ENCODE measurements around the gene RMRP. TPM values are rescaled to one million over a fixed set of nuclear protein-coding genes. Genes with fewer than 3 reads are reported as not detected.

RMRP gene
- polyA plus RNA-seq, 1 of the 3 experiments (the other 2 are of a cell fraction) = 64.9 TPM

GRCh38 chr9:35609820-35610163 lies 48.0 kb downstream of the RMRP start:
- peaks cover 11% of the 10 kb centered on the region for H4K20me1 ChIP-seq (ENCODE audit: insufficient read depth)
- CTCF ChIA-PET = interaction anchor here (1.9 to 4.1 kb wide), 4 partner anchors 11 to 55 kb away, joined by 6 to 32 read pairs (median 18); partner anchors contain the start of genes ARHGEF39, CCDC107 and RMRP
- H3K4me1 ChIP-seq (ENCODE audit: control insufficient read depth in 1 of 2, insufficient read depth in 2 of 2, low read depth in 1 of 2, low read length in 1 of 2) = peaks cover 7 to 12% of the 10 kb centered on the region in 2 experiments; a peak in 1 of 4 replicates
- TF ChIP-seq USF1 (IDR thresholded peaks at IDR 0.05; ENCODE audit: borderline replicate concordance, low read depth) (no peak), USF2 (IDR thresholded peaks at IDR 0.05; ENCODE audit: borderline replicate concordance, low read depth, low read length) (no peak), FOXJ3 (CRISPR knock-in tag; IDR thresholded peaks at IDR 0.05) (no peak), NFIC (IDR thresholded peaks at IDR 0.05; ENCODE audit: borderline replicate concordance) (no peak), FOXM1 (IDR thresholded peaks at IDR 0.05; ENCODE audit: low read depth) (no peak), NRF1 (IDR thresholded peaks at IDR 0.05; ENCODE audit: low read depth, low read length) (no peak), EP300 (IDR thresholded peaks at IDR 0.05; ENCODE audit: borderline replicate concordance in 1 of 2, low read depth in 1 of 2, low read length in 1 of 2) (no peak), PBX3 (IDR thresholded peaks at IDR 0.05) (no peak), CHD2 (IDR thresholded peaks at IDR 0.05; ENCODE audit: low read length, partially characterized antibody) (no peak), SIN3A (IDR thresholded peaks at IDR 0.05; ENCODE audit: borderline replicate concordance, low read depth, low read length) (no peak), RAD21 (IDR thresholded peaks at IDR 0.05; ENCODE audit: low read length) (no peak)
- POLR2A ChIA-PET = no interaction called here
- DNase-seq = no peak
- peaks cover 7 to 23% of the 10 kb centered on the region in 2 experiments for H3K36me3 ChIP-seq (replicated peaks in 1 of 2; ENCODE audit: control insufficient read depth in 1 of 2, insufficient read depth in 2 of 2, low read length in 1 of 2)
- H3K27ac ChIP-seq (ENCODE audit: low read depth in 2 of 2, low read length in 1 of 2) = no peak overlapping the region
- H3K9me2 ChIP-seq = no peaks in the 10 kb centered on the region
- peaks cover 1% of the 10 kb centered on the region for H3F3A ChIP-seq (replicated peaks; ENCODE audit: insufficient read depth)
- peaks cover 22% of the 10 kb centered on the region for H3K79me2 ChIP-seq (ENCODE audit: insufficient read depth)
- H3K4me2 ChIP-seq = no peak overlapping the region
- no peak overlapping the region for H2AFZ ChIP-seq (ENCODE audit: low read depth)
- no peaks in the 10 kb centered on the region for H3K27me3 ChIP-seq (ENCODE audit: insufficient read depth)
- H3K4me3 ChIP-seq (ENCODE audit: low read depth in 2 of 2, low read length in 1 of 2) = no peak overlapping the region
- WGBS (ENCODE audit: low lambda C conversion rate) = 94% methylated on average over 12 of the region's 13 CpGs
- no peaks in the 10 kb centered on the region for H3K9me3 ChIP-seq
- no peak overlapping the region for H3K9ac ChIP-seq

DNA sequence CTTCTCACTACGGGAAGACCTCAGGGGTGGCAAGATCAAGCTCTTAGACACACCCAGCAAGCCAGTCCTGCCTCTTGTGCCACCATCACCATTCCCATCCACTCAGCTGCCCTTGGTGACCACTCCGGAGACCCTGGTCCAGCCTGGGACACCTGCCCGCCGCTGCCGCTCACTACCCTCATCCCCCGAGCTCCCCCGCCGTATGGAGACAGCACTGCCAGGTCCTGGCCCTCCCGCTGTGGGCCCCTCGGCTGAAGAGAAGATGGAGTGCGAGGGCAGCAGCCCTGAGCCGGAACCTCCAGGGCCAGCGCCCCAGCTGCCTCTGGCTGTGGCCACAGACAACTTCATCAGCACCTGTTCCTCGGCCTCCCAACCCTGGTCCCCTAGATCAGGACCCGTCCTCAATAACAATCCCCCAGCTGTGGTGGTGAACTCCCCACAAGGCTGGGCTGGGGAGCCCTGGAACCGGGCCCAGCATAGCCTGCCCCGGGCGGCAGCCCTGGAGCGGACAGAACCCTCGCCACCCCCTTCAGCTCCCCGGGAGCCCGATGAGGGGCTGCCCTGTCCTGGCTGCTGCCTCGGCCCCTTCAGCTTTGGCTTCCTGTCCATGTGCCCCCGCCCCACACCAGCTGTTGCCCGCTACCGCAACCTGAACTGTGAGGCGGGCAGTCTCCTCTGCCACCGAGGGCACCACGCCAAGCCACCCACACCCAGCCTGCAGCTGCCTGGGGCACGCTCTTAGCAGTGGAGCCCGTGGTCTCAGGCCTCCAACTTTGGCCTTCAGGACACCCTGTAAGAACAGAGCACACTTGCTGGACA lies 48.6 kb downstream of the RMRP start:
- Histone ChIP-seq H3K36me3 (replicated peaks in 1 of 2; ENCODE audit: control insufficient read depth in 1 of 2, insufficient read depth in 2 of 2, low read length in 1 of 2) (peaks cover 7 to 23% of the 10 kb centered on the region in 2 experiments), H3K9me3 (no peaks in the 10 kb centered on the region), H3F3A (replicated peaks; ENCODE audit: insufficient read depth) (peaks cover 7% of the 10 kb centered on the region), H3K4me3 (ENCODE audit: low read depth in 2 of 2, low read length in 1 of 2) (no peak overlapping the region), H3K79me2 (ENCODE audit: insufficient read depth) (peaks cover 22% of the 10 kb centered on the region), H3K27me3 (ENCODE audit: insufficient read depth) (no peaks in the 10 kb centered on the region), H2AFZ (ENCODE audit: low read depth) (no peak overlapping the region), H3K9me2 (no peaks in the 10 kb centered on the region), H4K20me1 (ENCODE audit: insufficient read depth) (peaks cover 11% of the 10 kb centered on the region), H3K4me2 (no peak overlapping the region), H3K4me1 (ENCODE audit: control insufficient read depth in 1 of 2, insufficient read depth in 2 of 2, low read depth in 1 of 2, low read length in 1 of 2) (peaks cover 7 to 12% of the 10 kb centered on the region in 2 experiments; a peak in 1 of 4 replicates), H3K9ac (no peak overlapping the region), H3K27ac (ENCODE audit: low read depth in 2 of 2, low read length in 1 of 2) (no peak overlapping the region)
- ChIA-PET POLR2A (no interaction called here), CTCF (interaction anchor here (0.8 to 4.1 kb wide), 6 partner anchors 10 to 181 kb away, joined by 3 to 32 read pairs (median 6); partner anchors contain the start of genes ARHGEF39, CCDC107 and RMRP)
- DNase-seq = no peak
- WGBS (ENCODE audit: low lambda C conversion rate) = 91% methylated on average over 17 of the region's 31 CpGs
- TF ChIP-seq JUND (IDR thresholded peaks at IDR 0.05) (no peak), MEF2A (IDR thresholded peaks at IDR 0.05; ENCODE audit: borderline replicate concordance, low read depth) (no peak), ELF1 (IDR thresholded peaks at IDR 0.05) (no peak), EZH2phosphoT487 (IDR thresholded peaks at IDR 0.05; ENCODE audit: borderline replicate concordance, low read depth) (no peak), TAF1 (IDR thresholded peaks at IDR 0.05; ENCODE audit: borderline replicate concordance, low read depth, low read length) (no peak), FOSL2 (IDR thresholded peaks at IDR 0.05; ENCODE audit: borderline replicate concordance, low read depth) (no peak), YY1 (IDR thresholded peaks at IDR 0.05; ENCODE audit: low read depth) (no peak)
- TF ChIP-seq, protein P1, sequence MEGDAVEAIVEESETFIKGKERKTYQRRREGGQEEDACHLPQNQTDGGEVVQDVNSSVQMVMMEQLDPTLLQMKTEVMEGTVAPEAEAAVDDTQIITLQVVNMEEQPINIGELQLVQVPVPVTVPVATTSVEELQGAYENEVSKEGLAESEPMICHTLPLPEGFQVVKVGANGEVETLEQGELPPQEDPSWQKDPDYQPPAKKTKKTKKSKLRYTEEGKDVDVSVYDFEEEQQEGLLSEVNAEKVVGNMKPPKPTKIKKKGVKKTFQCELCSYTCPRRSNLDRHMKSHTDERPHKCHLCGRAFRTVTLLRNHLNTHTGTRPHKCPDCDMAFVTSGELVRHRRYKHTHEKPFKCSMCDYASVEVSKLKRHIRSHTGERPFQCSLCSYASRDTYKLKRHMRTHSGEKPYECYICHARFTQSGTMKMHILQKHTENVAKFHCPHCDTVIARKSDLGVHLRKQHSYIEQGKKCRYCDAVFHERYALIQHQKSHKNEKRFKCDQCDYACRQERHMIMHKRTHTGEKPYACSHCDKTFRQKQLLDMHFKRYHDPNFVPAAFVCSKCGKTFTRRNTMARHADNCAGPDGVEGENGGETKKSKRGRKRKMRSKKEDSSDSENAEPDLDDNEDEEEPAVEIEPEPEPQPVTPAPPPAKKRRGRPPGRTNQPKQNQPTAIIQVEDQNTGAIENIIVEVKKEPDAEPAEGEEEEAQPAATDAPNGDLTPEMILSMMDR (IDR thresholded peaks at IDR 0.05) = no peak
- TF ChIP-seq, protein P2, sequence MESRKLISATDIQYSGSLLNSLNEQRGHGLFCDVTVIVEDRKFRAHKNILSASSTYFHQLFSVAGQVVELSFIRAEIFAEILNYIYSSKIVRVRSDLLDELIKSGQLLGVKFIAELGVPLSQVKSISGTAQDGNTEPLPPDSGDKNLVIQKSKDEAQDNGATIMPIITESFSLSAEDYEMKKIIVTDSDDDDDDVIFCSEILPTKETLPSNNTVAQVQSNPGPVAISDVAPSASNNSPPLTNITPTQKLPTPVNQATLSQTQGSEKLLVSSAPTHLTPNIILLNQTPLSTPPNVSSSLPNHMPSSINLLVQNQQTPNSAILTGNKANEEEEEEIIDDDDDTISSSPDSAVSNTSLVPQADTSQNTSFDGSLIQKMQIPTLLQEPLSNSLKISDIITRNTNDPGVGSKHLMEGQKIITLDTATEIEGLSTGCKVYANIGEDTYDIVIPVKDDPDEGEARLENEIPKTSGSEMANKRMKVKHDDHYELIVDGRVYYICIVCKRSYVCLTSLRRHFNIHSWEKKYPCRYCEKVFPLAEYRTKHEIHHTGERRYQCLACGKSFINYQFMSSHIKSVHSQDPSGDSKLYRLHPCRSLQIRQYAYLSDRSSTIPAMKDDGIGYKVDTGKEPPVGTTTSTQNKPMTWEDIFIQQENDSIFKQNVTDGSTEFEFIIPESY (IDR thresholded peaks at IDR 0.05; ENCODE audit: borderline replicate concordance, low read depth) = no peak
- TF ChIP-seq, protein P3, sequence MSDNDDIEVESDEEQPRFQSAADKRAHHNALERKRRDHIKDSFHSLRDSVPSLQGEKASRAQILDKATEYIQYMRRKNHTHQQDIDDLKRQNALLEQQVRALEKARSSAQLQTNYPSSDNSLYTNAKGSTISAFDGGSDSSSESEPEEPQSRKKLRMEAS (IDR thresholded peaks at IDR 0.05; ENCODE audit: low read depth) = no peak
